Prostate gland (tissue), 2 donors: ENCODE measurements around the gene RAD21L1.

Source experiments
- CTCF ChIP-seq, 4 experiments: fragments of 200-600 bp in 2 of 4; fragments of 450-650 bp in 2 of 4; sonication (generic) in 2 of 4; IDR thresholded peaks; 1 replicate in 3 of 4; 2 replicates in 1 of 4; pipeline ENCODE4 v1.5.1; 2016 to 2019; ENCODE audit warnings: antibody characterized with exemption in 4 of 4, mild to moderate bottlenecking in 2 of 4, moderate library complexity in 2 of 4
- POLR2A ChIP-seq: fragments of 450-650 bp; IDR thresholded peaks from one replicate; pipeline ENCODE4 v1.6.1; 2016; ENCODE audit warnings: antibody characterized with exemption, mild to moderate bottlenecking

- TF ChIP-seq CTCF (IDR thresholded peaks at IDR 0.05) (peak; percentile 23 to 72 (median 56)), POLR2A (no peak)
Observed at GRCh38 chr20:1212607-1213396, 13.0 kb upstream of the RAD21L1 start.
